Ascending aorta (tissue), 2 donors: ENCODE results near the gene FBXO3. TPM values are rescaled to one million over a fixed set of nuclear protein-coding genes. Genes with fewer than 3 reads are reported as not detected.

ENCODE experiments used
- DNase-seq, 2 donors: peaks; one replicate each; pipeline ENCODE4 v3.0.0-alpha.2; 2019; ENCODE audit warnings: low spot score in 2 of 2
- H3K27ac ChIP-seq, 2 donors: fragments of 200-600 bp; sonication (generic); one replicate each; pipeline ENCODE4 v1.5.1; 2016 to 2017; ENCODE audit warnings: mild to moderate bottlenecking in 1 of 2
- H3K27me3 ChIP-seq: fragments of 200-600 bp; sonication (generic); one replicate; pipeline ENCODE4 v1.5.1; 2017
- H3K36me3 ChIP-seq, 2 donors: fragments of 200-600 bp; sonication (generic); one replicate each; pipeline ENCODE4 v1.5.1; 2016
- H3K4me1 ChIP-seq, 2 donors: fragments of 200-600 bp; sonication (generic); one replicate each; pipeline ENCODE4 v1.5.1; 2016 to 2017; ENCODE audit warnings: mild to moderate bottlenecking in 1 of 2
- H3K4me3 ChIP-seq, 2 donors: fragments of 200-600 bp; sonication (generic); one replicate each; pipeline ENCODE4 v1.5.1; 2016 to 2017; ENCODE audit warnings: mild to moderate bottlenecking in 1 of 2
- H3K9me3 ChIP-seq, 2 donors: fragments of 200-600 bp; sonication (generic); one replicate each; pipeline ENCODE4 v1.5.1; 2016
- intact Hi-C: fragments of 100-400 bp; cut with DNase I; formaldehyde crosslinking; loops from one replicate; pipeline ENCODE4 v1.15.1; 2023
- total RNA-seq: library from RNA; depleted of rRNA; stranded (reverse); fragments of >200 nt; gene quantifications from one replicate; pipeline ENCODE4 v1.1.0, GENCODE V29; 2016
- TF ChIP-seq, protein P1 (sequence below), 3 experiments: fragments of 200-600 bp in 2 of 3; fragments of 450-650 bp in 1 of 3; sonication (generic) in 2 of 3; IDR thresholded peaks; one replicate each; pipeline ENCODE4 v1.5.1; 2016 to 2019; ENCODE audit warnings: antibody characterized with exemption in 3 of 3, mild to moderate bottlenecking in 1 of 3, moderate library complexity in 1 of 3

FBXO3 gene
- total RNA-seq, 1 donor from 2014 or later: 11.8 TPM

DNA sequence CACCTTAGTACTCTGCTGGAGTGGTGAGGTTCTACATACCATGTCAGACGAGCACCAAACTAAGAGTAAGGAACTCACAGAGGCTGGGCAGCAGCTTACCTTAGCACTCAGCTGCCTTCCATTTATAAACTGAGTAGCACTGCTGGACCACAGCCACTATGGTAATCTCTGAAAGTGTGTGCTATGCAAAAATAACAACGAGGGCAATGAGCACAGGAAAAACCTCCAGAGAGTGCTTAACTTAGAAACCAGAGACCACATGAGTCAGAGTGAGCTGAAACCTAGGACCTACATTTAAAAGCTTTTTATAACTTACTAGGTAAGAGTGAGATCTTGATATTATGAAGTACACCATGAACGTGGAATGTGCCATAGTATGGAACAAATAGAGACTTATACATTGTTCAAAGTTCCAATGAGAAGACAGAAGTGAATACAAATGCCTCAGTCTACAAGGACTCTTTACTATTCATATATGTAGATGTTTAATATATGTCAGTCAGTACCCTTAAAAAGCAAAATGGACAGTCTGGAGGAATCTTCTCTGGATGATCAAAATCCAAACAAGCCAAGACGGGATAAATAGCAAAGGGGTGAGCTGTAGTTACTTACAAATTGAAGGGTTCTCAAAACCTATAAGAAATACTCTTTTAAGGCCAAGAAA, 20.9 kb downstream of the FBXO3 start:
- no peak overlapping the region for H3K4me3 ChIP-seq
- TF ChIP-seq, protein P1, sequence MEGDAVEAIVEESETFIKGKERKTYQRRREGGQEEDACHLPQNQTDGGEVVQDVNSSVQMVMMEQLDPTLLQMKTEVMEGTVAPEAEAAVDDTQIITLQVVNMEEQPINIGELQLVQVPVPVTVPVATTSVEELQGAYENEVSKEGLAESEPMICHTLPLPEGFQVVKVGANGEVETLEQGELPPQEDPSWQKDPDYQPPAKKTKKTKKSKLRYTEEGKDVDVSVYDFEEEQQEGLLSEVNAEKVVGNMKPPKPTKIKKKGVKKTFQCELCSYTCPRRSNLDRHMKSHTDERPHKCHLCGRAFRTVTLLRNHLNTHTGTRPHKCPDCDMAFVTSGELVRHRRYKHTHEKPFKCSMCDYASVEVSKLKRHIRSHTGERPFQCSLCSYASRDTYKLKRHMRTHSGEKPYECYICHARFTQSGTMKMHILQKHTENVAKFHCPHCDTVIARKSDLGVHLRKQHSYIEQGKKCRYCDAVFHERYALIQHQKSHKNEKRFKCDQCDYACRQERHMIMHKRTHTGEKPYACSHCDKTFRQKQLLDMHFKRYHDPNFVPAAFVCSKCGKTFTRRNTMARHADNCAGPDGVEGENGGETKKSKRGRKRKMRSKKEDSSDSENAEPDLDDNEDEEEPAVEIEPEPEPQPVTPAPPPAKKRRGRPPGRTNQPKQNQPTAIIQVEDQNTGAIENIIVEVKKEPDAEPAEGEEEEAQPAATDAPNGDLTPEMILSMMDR (IDR thresholded peaks at IDR 0.05): no peak
- H3K27me3 ChIP-seq: no peaks in the 10 kb centered on the region
- peak overlapping the region in 1 of 2 donors; percentile 67 for H3K27ac ChIP-seq
- H3K4me1 ChIP-seq: peaks cover 0 to 5% of the 10 kb centered on the region in 2 donors
- DNase-seq: no peak
- H3K9me3 ChIP-seq: no peaks in the 10 kb centered on the region
- peaks cover 24 to 67% of the 10 kb centered on the region in 2 donors for H3K36me3 ChIP-seq
- intact Hi-C loops: no loop called here

DNA sequence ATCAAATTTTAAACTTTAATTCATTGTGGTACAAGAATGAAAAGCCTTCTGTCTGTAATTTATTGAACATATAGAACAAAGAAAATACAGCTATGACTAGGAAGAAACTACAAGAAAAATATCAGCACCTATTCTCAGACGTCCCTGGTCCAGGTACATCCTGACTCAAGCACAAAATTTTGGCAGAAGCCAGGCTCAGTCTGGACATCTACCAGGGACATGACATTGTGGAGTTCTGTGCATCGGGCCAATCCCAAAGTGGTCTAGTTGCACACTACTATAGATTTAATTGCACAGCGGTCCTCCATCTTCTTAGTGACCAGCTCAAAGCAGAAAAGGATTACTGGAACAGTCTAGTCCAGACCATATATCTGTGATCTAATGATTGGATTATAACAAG, 22.4 kb downstream of the FBXO3 start:
- H3K27me3 ChIP-seq: no peaks in the 10 kb centered on the region
- H3K4me3 ChIP-seq: no peak overlapping the region
- H3K4me1 ChIP-seq: peaks cover 0 to 5% of the 10 kb centered on the region in 2 donors
- TF ChIP-seq, protein P1 (IDR thresholded peaks at IDR 0.05): no peak
- H3K27ac ChIP-seq: no peak overlapping the region
- DNase-seq: no peak
- H3K36me3 ChIP-seq: peaks cover 19 to 54% of the 10 kb centered on the region in 2 donors
- H3K9me3 ChIP-seq: no peaks in the 10 kb centered on the region
- intact Hi-C loops: no loop called here

DNA sequence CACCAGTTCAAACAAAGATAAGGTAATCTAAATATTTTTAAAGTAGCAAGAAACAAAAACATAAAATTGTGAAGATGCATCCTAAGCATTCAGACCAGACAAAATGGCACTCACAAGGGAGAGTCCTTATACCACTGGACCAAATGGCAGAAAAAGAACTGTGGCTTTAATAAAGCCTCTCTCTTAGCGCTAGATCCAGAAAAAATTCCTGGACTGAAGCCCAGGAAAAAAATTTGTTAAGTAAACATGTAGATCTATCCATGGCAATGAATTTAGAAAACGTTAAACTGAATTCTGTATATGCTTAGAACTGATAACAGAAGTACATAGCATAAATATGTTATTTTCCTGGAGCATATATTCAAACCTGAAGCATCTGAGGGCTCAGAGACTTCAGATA, 26.3 kb downstream of the FBXO3 start:
- intact Hi-C loops: no loop called here
- Histone ChIP-seq H3K27ac (no peak overlapping the region), H3K4me1 (no peaks in the 10 kb centered on the region), H3K4me3 (no peak overlapping the region), H3K27me3 (no peaks in the 10 kb centered on the region), H3K36me3 (peaks cover 23 to 39% of the 10 kb centered on the region in 2 donors), H3K9me3 (no peaks in the 10 kb centered on the region)
- no peak for DNase-seq
- TF ChIP-seq, protein P1 (IDR thresholded peaks at IDR 0.05): no peak

DNA sequence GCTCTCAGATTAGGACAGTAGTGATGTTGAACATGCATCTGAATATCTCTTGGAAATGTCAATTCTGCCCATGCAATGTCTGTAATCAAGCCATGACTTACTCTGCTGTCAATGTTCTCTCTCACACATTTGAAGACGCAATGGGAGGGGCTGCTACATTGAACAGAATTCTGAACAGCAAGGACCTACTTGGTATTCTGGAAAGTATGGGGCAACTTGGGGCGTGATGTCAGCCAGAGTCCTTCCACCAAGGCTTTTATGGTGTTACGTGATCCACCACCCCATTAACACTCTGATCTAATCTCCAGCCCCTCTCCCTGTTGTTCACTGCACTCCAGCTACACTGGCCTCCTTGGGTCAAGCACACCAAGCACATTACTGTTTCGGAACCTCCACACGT, 31.0 kb downstream of the FBXO3 start:
- TF ChIP-seq, protein P1 (IDR thresholded peaks at IDR 0.05): no peak
- no peak overlapping the region for H3K27ac ChIP-seq
- peaks cover 14 to 19% of the 10 kb centered on the region in 2 donors for H3K36me3 ChIP-seq
- no peak overlapping the region for H3K4me3 ChIP-seq
- intact Hi-C loops: loop anchor here (5.0 kb wide), 1 partner anchor 381 kb away; no protein-coding TSS in a partner anchor
- no peaks in the 10 kb centered on the region for H3K27me3 ChIP-seq
- no peak for DNase-seq
- H3K4me1 ChIP-seq: no peaks in the 10 kb centered on the region
- no peaks in the 10 kb centered on the region for H3K9me3 ChIP-seq

DNA sequence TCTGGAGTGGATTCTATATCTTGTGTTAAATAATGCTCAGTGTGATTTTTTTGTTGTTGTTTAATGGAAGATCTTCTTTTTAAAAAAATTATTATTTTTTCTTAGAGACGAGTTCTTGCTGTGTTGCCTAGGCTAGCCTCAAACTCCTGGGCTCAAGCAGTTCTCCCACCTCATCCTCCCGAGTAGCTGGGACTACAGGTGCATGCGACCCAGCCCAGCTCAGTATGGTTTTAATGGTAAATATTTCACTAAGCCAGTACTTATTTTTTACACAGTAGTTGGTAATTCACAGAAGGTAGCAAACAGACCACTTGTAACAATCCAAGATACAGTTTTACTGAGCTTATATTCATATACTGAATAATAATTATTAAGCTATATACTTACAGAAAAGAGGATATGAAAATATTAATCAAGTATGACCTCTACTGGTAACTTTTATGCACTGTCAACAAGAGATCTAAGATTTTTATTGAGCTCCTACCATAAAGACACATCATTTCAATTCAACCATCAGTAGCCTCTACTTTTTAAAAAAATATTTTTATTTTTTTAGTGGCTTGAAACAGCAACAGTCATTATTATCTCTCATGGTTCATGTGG, 32.0 kb downstream of the FBXO3 start:
- H3K4me1 ChIP-seq: no peaks in the 10 kb centered on the region
- TF ChIP-seq, protein P1 (IDR thresholded peaks at IDR 0.05): peak; percentile 14 to 52 (median 32)
- intact Hi-C loops: loop anchor here (1.0 to 5.0 kb wide), 2 partner anchors 199 to 380 kb away; no protein-coding TSS in a partner anchor
- no peak for DNase-seq
- no peaks in the 10 kb centered on the region for H3K9me3 ChIP-seq
- no peak overlapping the region for H3K4me3 ChIP-seq
- no peak overlapping the region for H3K27ac ChIP-seq
- peaks cover 14 to 19% of the 10 kb centered on the region in 2 donors for H3K36me3 ChIP-seq
- no peaks in the 10 kb centered on the region for H3K27me3 ChIP-seq
